OCI-LY3 (cell line): Measurements from ENCODE around the gene RGS19.
A peak's percentile ranks its signal among the peaks of the same experiment; 100 is the strongest.
"Not testable (repeated sequence)": the region's sequence is repeated elsewhere in the genome, so short reads cannot be mapped to it uniquely, and the experiment has no call there.

Experiments used
- H2AFZ ChIP-seq: fragments of 200-600, 300-600 bp; shearing (Covaris generic); 2 replicates; pipeline ENCODE4 v1.6.0; 2014; ENCODE audit warnings: antibody characterized with exemption, low read depth, low read length
- H3K27ac ChIP-seq: fragments of 200-600, 300-600 bp; sonication (generic); 2 replicates; pipeline ENCODE4 v1.5.1; 2014; ENCODE audit warnings: mild to moderate bottlenecking, low read length, moderate library complexity, mixed read lengths
- H3K27me3 ChIP-seq: fragments of 200-600, 300-600 bp; sonication (generic); 2 replicates; pipeline ENCODE4 v1.6.1; 2014; ENCODE audit warnings: low read depth, low read length, mixed read lengths
- H3K36me3 ChIP-seq: fragments of 200-600, 300-600 bp; sonication (generic); replicated peaks from 2 replicates; pipeline ENCODE3; 2014; ENCODE audit warnings: low read depth, low read length, mixed read lengths
- H3K4me1 ChIP-seq: fragments of 300-600, 200-600 bp; sonication (generic); 2 replicates; pipeline ENCODE4 v1.6.1; 2014; ENCODE audit warnings: low read length, mixed read lengths
- H3K4me2 ChIP-seq: fragments of 200-600, 300-600 bp; sonication (generic); 2 replicates; pipeline ENCODE4 v1.6.1; 2014; ENCODE audit warnings: low read length, mixed read lengths
- H3K4me3 ChIP-seq: fragments of 300-600, 200-600 bp; sonication (generic); 2 replicates; pipeline ENCODE4 v1.5.1; 2014; ENCODE audit warnings: antibody characterized with exemption, mild to moderate bottlenecking, low read length, moderate library complexity
- H3K79me2 ChIP-seq: fragments of 300-600, 200-600 bp; shearing (Covaris generic); 2 replicates; pipeline ENCODE4 v1.6.1; 2014; ENCODE audit warnings: mild to moderate bottlenecking, low read length, mixed read lengths
- H3K9ac ChIP-seq: fragments of 300-600, 200-600 bp; shearing (Covaris generic); 2 replicates; pipeline ENCODE4 v1.6.0; 2014; ENCODE audit warnings: mild to moderate bottlenecking, low read length, moderate library complexity
- H3K9me3 ChIP-seq: fragments of 200-600, 300-600 bp; shearing (Covaris generic); 2 replicates; pipeline ENCODE4 v1.6.1; 2014; ENCODE audit warnings: low read length, mixed read lengths; ENCODE audit not compliant: insufficient read depth
- H4K20me1 ChIP-seq: fragments of 200-600, 300-600 bp; sonication (generic); 2 replicates; pipeline ENCODE4 v1.6.1; 2016; ENCODE audit warnings: low read length, mixed read lengths; ENCODE audit not compliant: insufficient read depth
- CTCF ChIP-seq: fragments of 200-600, 300-600 bp; sonication (generic); IDR thresholded peaks from 2 replicates; pipeline ENCODE4 v1.5.1; 2014; ENCODE audit warnings: antibody characterized with exemption, low read length, low read depth
- EZH2phosphoT487 ChIP-seq: fragments of 200-600 bp; shearing (Covaris generic); IDR thresholded peaks from 2 replicates; pipeline ENCODE4 v1.6.1; 2018; ENCODE audit warnings: antibody characterized with exemption, mixed run types, low read depth

RGS19 gene, protein sequence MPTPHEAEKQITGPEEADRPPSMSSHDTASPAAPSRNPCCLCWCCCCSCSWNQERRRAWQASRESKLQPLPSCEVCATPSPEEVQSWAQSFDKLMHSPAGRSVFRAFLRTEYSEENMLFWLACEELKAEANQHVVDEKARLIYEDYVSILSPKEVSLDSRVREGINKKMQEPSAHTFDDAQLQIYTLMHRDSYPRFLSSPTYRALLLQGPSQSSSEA

GRCh38 chr20:64079273-64080012, at the start of gene RGS19:
RGS19 (minus strand) TSS chr20:64079518; CDS start chr20:64076886, 2,632 bp downstream.
- Histone ChIP-seq H3K27ac (peak within 1 kb of the TSS; percentile 91), H3K4me1 (peaks cover 34% of the 10 kb centered on the region), H3K4me2 (peak within 1 kb of the TSS; percentile 99), H3K9ac (peak within 1 kb of the TSS; percentile 98), H3K79me2 (peaks cover 34% of the 10 kb centered on the region), H2AFZ (0 out of 2 replicates have a peak within 1 kb of the TSS, but pooled peaks have one; percentile 33), H3K4me3 (peak within 1 kb of the TSS; percentile 95), H3K36me3 (peaks cover 9% of the 10 kb centered on the region), H3K27me3 (peaks cover 9% of the 10 kb centered on the region), H3K9me3 (no peaks in the 10 kb centered on the region), H4K20me1 (no peaks in the 10 kb centered on the region)
- TF ChIP-seq CTCF (no peak), EZH2phosphoT487 (no peak)

DNA sequence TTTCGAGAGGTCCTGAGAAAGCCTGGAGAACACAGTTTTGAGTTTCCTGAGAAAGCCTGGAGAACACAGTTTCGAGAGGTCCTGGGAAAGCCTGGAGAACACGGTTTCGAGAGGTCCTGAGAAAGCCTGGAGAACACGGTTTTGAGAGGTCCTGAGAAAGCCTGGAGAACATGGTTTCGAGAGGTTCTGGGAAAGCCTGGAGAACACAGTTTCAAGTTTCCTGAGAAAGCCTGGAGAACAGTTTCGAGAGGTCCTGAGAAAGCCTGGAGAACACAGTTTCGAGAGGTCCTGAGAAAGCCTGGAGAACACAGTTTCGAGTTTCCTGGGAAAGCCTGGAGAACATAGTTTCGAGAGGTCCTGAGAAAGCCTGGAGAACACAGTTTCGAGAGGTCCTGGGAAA, 44.2 kb upstream of the RGS19 start:
- not testable (repeated sequence) for H3K4me2 ChIP-seq, H3K36me3 ChIP-seq, H2AFZ ChIP-seq, H3K4me3 ChIP-seq, H4K20me1 ChIP-seq, H3K4me1 ChIP-seq, H3K9ac ChIP-seq, H3K79me2 ChIP-seq, H3K27ac ChIP-seq, H3K9me3 ChIP-seq
- H3K27me3 ChIP-seq, result peaks cover 30% of the 10 kb centered on the region

DNA sequence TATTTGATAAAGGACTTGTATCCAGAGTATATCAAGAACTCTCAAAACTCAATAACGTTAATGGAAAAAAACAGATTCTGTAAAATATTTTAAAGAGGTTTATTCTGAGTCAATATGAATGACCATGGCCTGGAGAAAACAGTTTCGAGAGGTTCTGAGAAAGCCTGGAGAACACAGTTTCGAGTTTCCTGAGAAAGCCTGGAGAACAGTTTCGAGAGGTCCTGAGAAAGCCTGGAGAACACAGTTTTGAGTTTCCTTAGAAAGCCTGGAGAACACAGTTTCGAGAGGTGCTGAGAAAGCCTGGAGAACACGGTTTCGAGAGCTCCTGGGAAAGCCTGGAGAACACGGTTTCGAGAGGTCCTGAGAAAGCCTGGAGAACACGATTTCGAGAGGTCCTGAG, 43.6 kb upstream of the RGS19 start:
- H3K9ac ChIP-seq, H3K4me3 ChIP-seq, H3K27ac ChIP-seq, H3K36me3 ChIP-seq, H3K4me1 ChIP-seq, H3K79me2 ChIP-seq, H4K20me1 ChIP-seq, H3K4me2 ChIP-seq, H3K9me3 ChIP-seq, H2AFZ ChIP-seq: not testable (repeated sequence)
- H3K27me3 ChIP-seq, result peaks cover 25% of the 10 kb centered on the region

- Histone ChIP-seq H3K4me3 (no peak overlapping the region), H4K20me1 (no peaks in the 10 kb centered on the region), H3K27me3 (peaks cover 23% of the 10 kb centered on the region), H3K79me2 (no peaks in the 10 kb centered on the region), H3K4me2 (no peak overlapping the region), H3K36me3 (no peaks in the 10 kb centered on the region), H3K4me1 (peaks cover 5% of the 10 kb centered on the region), H3K9me3 (no peaks in the 10 kb centered on the region), H3K27ac (no peak overlapping the region), H2AFZ (no peak overlapping the region), H3K9ac (no peak overlapping the region)
- no peak for TF ChIP-seq EZH2phosphoT487
- TF ChIP-seq CTCF, result no peak
Measured at GRCh38 chr20:64121586-64121985, 42.3 kb upstream of the RGS19 start.

DNA sequence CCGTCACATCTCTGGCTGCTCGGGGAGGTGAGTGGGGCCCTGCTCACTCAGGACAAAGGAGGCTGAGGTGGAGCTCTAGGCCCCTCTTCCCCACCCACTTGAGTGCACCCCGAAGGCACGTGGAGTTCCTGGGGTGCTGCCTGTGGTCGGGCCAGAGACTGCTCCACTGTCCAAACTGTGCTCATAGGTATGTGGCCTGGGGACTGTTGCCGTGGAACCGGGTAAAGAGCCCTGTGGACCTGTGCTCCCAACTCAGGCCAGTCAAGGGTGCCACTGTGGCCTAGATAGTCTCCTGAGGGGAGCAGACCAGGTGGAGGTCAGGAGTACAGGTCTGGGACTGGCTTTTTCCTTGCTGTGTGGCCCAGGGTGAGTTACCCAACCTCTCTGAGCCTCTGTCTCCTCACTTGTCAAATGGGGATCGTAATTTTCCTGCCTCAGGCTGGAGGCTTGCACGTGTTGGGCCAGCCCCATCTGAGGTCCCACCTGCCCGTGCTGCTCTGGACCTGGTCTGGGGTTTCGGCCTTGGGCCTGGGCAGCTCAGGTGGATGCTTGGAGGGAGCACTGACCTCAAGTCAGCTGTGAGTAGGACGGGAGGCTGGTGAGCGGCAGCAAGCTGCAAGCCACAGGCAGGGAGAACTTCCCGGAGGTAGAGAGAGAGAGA, 40.5 kb upstream of the RGS19 start:
- H3K36me3 ChIP-seq, result no peaks in the 10 kb centered on the region
- peak overlapping the region; percentile 98; the same call in 1 of the 2 replicates for H2AFZ ChIP-seq
- no peaks in the 10 kb centered on the region for H4K20me1 ChIP-seq
- no peak for TF ChIP-seq CTCF
- no peak for TF ChIP-seq EZH2phosphoT487
- peak overlapping the region; percentile 57; the same call in 1 of the 2 replicates for H3K9ac ChIP-seq
- H3K27me3 ChIP-seq, result peaks cover 23% of the 10 kb centered on the region
- peaks cover 5% of the 10 kb centered on the region for H3K4me1 ChIP-seq
- H3K27ac ChIP-seq, result no peak overlapping the region
- H3K79me2 ChIP-seq, result no peaks in the 10 kb centered on the region
- H3K4me3 ChIP-seq, result peak overlapping the region; percentile 72
- H3K9me3 ChIP-seq, result no peaks in the 10 kb centered on the region
- H3K4me2 ChIP-seq, result peak overlapping the region; percentile 71
